MCF 10A (cell line): ENCODE data around the gene PALLD. TPM values are rescaled to one million over a fixed set of nuclear protein-coding genes. Genes with fewer than 3 reads are reported as not detected.

Source experiments
- BruUV-seq: library from RNA; stranded (reverse); fragments of 400-500 nt; replicated peaks from 2 replicates; lab custom pipeline; 2021; lab: Mats Ljungman, UMichigan
- CTCF ChIA-PET: fragments of 300-600 bp; sonication (Branson Sonifier 250); formaldehyde crosslinking; extraction: SDS; loops from one replicate; lab custom pipeline; 2021; ENCODE audit warnings: antibody characterized with exemption, inconsistent platforms; lab: Yijun Ruan, JAX
- POLR2A ChIA-PET: fragments of 300-600, 350-650 bp; sonication (Branson Sonifier 250); formaldehyde crosslinking; extraction: SDS; loops from one replicate; lab custom pipeline; 2020; ENCODE audit warnings: antibody characterized with exemption, inconsistent platforms; lab: Yijun Ruan, JAX
- DNase-seq: peaks from one replicate; pipeline ENCODE4 v3.0.0-alpha.2; 2018; ENCODE audit not compliant: unreplicated experiment
- H3K27ac Mint-ChIP-seq: one replicate; pipeline ENCODE4 v1.8.0; 2022; ENCODE audit warnings: mild to moderate bottlenecking, low read depth, mixed read lengths; ENCODE audit not compliant: unreplicated experiment
- H3K27me3 Mint-ChIP-seq: one replicate; pipeline ENCODE4 v1.8.0; 2022; ENCODE audit warnings: mixed read lengths; ENCODE audit not compliant: insufficient read depth, unreplicated experiment
- H3K36me3 Mint-ChIP-seq: one replicate; pipeline ENCODE4 v1.8.0; 2022; ENCODE audit warnings: mild to moderate bottlenecking, moderate library complexity, mixed read lengths; ENCODE audit not compliant: insufficient read depth, unreplicated experiment
- H3K4me1 Mint-ChIP-seq: one replicate; pipeline ENCODE4 v1.8.0; 2022; ENCODE audit warnings: mixed read lengths; ENCODE audit not compliant: insufficient read depth, unreplicated experiment
- H3K4me3 Mint-ChIP-seq: one replicate; pipeline ENCODE4 v1.8.0; 2022; ENCODE audit warnings: mild to moderate bottlenecking, moderate library complexity, mixed read lengths; ENCODE audit not compliant: unreplicated experiment
- H3K9me3 Mint-ChIP-seq: one replicate; pipeline ENCODE4 v1.8.0; 2022; ENCODE audit warnings: mixed read lengths; ENCODE audit not compliant: unreplicated experiment
- CTCF ChIP-seq: fragments of 200-600 bp; IDR thresholded peaks from one replicate; pipeline ENCODE4 v1.8.0; 2022; ENCODE audit warnings: antibody characterized with exemption, mild to moderate bottlenecking; ENCODE audit not compliant: unreplicated experiment
- intact Hi-C: fragments of 100-400 bp; cut with micrococcal nuclease; formaldehyde crosslinking; loops from 2 replicates; pipeline ENCODE4 v1.14.1; 2022
- total RNA-seq: library from RNA; stranded (reverse); gene quantifications from 2 replicates; pipeline ENCODE4 v1.2.3, GENCODE V29; 2022

Gene PALLD
- total RNA-seq, 1 experiment from 2014 or later, result 191 TPM

GRCh38 chr4:168815379-168816345 is 318.8 kb downstream of the PALLD start:
- no peak for DNase-seq
- CTCF ChIA-PET, result interaction anchor here (0.5 to 5.0 kb wide), 10 partner anchors 16 to 230 kb away, joined by 3 to 36 read pairs (median 3); no protein-coding TSS in a partner anchor
- intact Hi-C loops, result no loop called here
- Mint-ChIP-seq H3K4me1 (peaks cover 29% of the 10 kb centered on the region), H3K9me3 (no peaks in the 10 kb centered on the region), H3K27me3 (no peaks in the 10 kb centered on the region), H3K4me3 (no peak overlapping the region), H3K27ac (peak overlapping the region; percentile 70), H3K36me3 (no peaks in the 10 kb centered on the region)
- POLR2A ChIA-PET, result interaction anchor here (0.6 to 9.8 kb wide), 14 partner anchors 12 to 181 kb away, joined by 3 to 265 read pairs (median 4); no protein-coding TSS in a partner anchor
- no peak for TF ChIP-seq CTCF
- BruUV-seq, result no TSS peak

GRCh38 chr4:168817370-168817769 is 320.5 kb downstream of the PALLD start:
- no peaks in the 10 kb centered on the region for H3K27me3 Mint-ChIP-seq
- no peak for DNase-seq
- intact Hi-C loops, result loop anchor here (1.0 kb wide), 1 partner anchor 14 kb away; no protein-coding TSS in a partner anchor
- H3K4me1 Mint-ChIP-seq, result peaks cover 12% of the 10 kb centered on the region
- ChIA-PET POLR2A (interaction anchor here (0.8 to 9.8 kb wide), 11 partner anchors 13 to 114 kb away, joined by 3 to 265 read pairs (median 5); no protein-coding TSS in a partner anchor), CTCF (interaction anchor here (0.6 to 5.0 kb wide), 5 partner anchors 14 to 209 kb away, joined by 3 to 36 read pairs (median 3); no protein-coding TSS in a partner anchor)
- H3K36me3 Mint-ChIP-seq, result no peaks in the 10 kb centered on the region
- peak overlapping the region; percentile 70 for H3K27ac Mint-ChIP-seq
- peak overlapping the region; percentile 50 for H3K4me3 Mint-ChIP-seq
- BruUV-seq, result no TSS peak
- no peak for TF ChIP-seq CTCF
- no peaks in the 10 kb centered on the region for H3K9me3 Mint-ChIP-seq

GRCh38 chr4:168822481-168822880 is 325.6 kb downstream of the PALLD start:
- no peaks in the 10 kb centered on the region for H3K9me3 Mint-ChIP-seq
- no peak for DNase-seq
- no peak for TF ChIP-seq CTCF
- no peaks in the 10 kb centered on the region for H3K27me3 Mint-ChIP-seq
- no peak overlapping the region for H3K4me3 Mint-ChIP-seq
- ChIA-PET POLR2A (interaction anchor here (9.8 kb wide), 1 partner anchor 8 kb away, joined by 265 read pairs; no protein-coding TSS in a partner anchor), CTCF (interaction anchor here (1.0 to 2.5 kb wide), 3 partner anchors 10 to 101 kb away, joined by 3 to 8 read pairs (median 3); no protein-coding TSS in a partner anchor)
- no peaks in the 10 kb centered on the region for H3K4me1 Mint-ChIP-seq
- no peaks in the 10 kb centered on the region for H3K36me3 Mint-ChIP-seq
- intact Hi-C loops, result no loop called here
- H3K27ac Mint-ChIP-seq, result no peak overlapping the region
- BruUV-seq, result no TSS peak

GRCh38 chr4:168825975-168826374 is 329.1 kb downstream of the PALLD start:
- no peak for TF ChIP-seq CTCF
- Mint-ChIP-seq H3K27me3 (no peaks in the 10 kb centered on the region), H3K27ac (no peak overlapping the region), H3K4me3 (no peak overlapping the region), H3K4me1 (peaks cover 2% of the 10 kb centered on the region), H3K9me3 (no peaks in the 10 kb centered on the region), H3K36me3 (peaks cover 5% of the 10 kb centered on the region)
- POLR2A ChIA-PET, result interaction anchor here (0.6 to 1.8 kb wide), 2 partner anchors 15 to 618 kb away, joined by 3 to 10 read pairs; no protein-coding TSS in a partner anchor
- intact Hi-C loops, result no loop called here
- BruUV-seq, result no TSS peak
- no peak for DNase-seq
- CTCF ChIA-PET, result interaction anchor here (0.7 kb wide), 1 partner anchor 286 kb away, joined by 3 read pairs; no protein-coding TSS in a partner anchor
